Measurements from ENCODE around the gene OR6S1. TPM values are rescaled to one million over a fixed set of nuclear protein-coding genes. Genes with fewer than 3 reads are reported as not detected.

Gene OR6S1, protein sequence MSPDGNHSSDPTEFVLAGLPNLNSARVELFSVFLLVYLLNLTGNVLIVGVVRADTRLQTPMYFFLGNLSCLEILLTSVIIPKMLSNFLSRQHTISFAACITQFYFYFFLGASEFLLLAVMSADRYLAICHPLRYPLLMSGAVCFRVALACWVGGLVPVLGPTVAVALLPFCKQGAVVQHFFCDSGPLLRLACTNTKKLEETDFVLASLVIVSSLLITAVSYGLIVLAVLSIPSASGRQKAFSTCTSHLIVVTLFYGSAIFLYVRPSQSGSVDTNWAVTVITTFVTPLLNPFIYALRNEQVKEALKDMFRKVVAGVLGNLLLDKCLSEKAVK
- polyA plus RNA-seq (ENCODE audit: insufficient read length in 4 of 4), result not detected

DNA sequence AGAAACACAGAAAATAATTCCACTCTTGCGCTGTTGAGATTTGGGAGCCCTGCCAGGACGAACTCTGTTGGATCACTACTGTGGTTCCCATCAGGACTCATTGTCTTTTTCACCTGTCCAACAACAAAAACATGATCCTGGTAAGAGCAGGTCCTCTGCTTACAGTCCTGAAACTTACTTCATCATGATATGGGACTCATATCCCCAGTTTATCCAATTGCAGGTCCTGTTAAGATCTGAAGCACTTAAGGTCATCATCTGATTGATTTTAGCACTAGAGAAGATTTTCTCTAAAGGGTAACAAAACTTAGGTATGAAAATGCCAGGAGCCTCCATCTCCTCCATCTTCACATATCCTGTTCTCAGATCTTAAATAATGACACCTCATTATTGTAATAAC lies at the start of gene OR6S1:
TSS of gene OR6S1 (minus strand) at position 101 of the 400 bp plus-strand sequence. CDS start at position 101, 0 bp downstream.
- DNase-seq (ENCODE audit: low read depth in 4 of 4, low spot score in 3 of 4), result no peak

DNA sequence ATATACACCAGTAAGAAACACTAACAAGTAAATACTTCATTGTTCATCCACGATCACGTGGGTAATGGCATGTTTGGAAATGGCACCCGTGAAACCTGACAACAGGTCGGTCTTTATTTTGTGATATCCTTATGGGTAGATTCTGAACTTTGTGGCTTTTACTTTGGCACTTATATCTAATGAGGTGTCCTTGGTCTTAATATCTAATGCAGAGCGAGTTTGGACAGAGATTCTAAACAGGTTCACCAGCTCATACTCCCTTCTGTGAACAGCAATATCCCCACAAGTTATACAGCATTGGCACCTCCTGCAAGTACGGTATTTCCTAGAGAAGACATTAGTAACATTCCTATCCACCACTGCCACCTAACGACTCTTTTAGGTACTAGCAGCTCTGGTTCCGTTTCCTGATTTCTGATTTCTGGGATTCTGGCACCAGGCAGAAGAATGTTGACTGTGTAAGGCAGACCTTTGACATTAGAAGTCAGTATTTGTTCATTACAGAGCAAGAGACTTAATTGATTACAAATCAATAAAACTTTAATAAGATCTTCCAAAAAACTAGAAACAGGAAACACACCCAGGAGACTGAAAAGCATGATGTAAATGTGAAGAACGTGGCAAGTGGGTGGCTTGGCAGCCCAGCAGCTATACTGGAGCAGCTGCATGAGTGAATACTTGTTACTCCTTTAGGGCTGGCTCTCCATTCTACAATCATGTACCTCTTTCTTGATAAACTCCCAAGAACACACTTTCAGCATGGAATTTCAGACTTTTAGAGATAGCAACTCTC lies 49.6 kb upstream of the OR6S1 start:
- peak in 1 of 4 donors; percentile 51 for DNase-seq (ENCODE audit: low read depth in 4 of 4, low spot score in 3 of 4)

DNA sequence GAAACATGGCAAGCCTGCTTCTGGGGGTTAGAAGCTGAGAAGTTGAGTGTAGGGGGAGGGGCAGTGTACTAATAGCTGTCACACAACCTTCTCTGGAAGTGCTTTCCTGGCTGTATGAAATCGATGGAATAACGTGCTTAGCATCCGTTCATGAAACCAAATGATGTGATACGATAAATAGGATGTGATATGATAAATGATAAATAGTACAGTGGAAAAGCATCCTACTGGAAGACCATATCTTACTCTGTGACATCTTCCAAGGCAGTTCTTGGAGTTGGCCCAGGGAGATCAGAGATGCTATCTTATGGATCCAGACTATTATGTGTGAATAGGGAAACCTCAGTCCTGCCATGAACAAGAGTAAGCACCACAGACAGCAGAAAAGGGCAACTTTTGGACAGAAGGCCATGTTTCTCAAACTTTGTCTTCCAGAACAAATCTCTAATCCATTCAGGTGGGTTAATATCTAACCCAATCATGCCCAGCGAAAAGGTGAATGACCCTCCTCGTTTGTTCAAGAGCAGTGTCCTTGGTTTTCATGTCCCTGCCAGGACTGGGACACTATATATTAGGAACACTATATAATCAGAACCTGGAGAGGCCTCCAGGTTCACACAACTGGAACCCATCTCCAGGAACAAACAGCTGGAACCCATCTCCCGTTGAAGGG lies 46.8 kb upstream of the OR6S1 start, which contains the start of gene ANG:
TSS of gene ANG (plus strand) at position 598 of the 673 bp plus-strand sequence. CDS start 4,801 bp downstream, outside the sequence.
- no peak for DNase-seq (ENCODE audit: low read depth in 4 of 4, low spot score in 3 of 4)

DNA sequence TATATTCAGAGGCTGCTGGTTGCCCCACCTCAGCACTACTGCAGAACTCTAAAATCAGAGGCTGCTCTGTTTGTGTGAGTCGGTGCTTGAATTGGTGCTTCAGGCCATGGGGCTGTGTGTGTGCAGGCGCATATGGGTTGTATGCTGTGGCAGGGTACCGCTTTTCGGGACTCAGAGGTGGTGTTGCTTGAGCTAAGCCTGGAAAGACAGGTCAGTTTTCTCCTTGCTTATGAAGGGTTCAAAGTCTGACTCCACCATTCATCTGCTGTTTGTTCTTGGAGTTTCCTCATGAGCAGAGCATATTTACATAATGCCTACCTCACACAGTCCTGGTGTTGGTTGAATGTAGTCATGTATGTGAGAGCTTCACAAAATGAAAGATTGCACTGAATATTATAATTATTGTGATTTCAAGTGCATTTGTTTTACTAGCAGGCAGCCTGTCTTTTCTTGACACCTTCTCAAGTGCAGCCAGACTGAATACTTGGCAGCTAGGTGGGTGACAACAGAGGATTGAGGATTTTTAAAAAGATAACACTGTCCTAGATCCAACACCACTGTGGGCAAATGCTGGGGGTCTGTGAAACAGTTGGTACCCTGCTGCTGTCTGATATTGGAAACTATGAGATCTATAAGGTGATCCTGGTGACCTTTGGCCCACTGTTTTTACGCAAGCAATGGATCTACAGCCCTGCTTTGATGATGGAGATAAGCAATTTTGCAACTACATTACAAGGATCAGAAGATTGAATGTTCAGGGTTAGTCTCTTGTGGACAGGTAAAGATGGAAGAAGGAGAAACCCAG lies 46.1 kb upstream of the OR6S1 start:
- DNase-seq (ENCODE audit: low read depth in 4 of 4, low spot score in 3 of 4), result no peak

DNA sequence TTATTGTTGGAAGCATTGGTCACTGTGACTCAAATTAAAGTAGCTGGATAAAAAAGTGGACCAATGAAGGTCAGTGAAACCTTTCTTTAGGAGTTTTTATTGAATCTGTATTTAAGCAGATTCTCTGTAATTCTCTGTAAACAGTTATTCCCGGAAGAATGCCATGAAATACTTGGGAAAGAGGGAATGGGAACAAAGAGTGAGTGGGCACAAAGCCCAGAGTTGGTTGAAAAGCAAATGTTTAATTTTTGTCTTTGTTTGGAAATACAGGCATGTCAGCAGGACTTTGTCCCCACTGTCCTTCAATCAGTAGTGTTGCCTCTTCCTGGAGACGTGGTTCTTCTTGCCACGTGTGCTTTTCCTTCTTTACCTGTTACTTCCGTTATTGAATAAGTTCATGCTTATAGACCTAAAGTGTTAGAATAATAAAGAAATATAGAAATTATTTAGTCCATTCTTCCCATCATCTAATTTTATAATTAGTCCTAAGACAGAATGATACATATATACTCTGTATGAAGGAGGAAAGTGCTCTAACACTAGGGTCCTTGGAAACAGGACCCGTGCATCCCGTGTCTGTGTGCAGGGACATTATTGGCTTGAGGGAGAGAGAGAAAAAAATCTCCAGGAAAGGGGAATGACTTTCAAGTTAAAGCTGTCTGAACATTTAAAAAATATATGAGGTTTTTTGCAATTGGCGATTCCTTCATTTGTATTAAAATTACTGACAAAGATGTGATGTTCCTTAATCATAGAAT lies 45.1 kb upstream of the OR6S1 start:
- DNase-seq (ENCODE audit: low read depth in 4 of 4, low spot score in 3 of 4), result no peak

DNA sequence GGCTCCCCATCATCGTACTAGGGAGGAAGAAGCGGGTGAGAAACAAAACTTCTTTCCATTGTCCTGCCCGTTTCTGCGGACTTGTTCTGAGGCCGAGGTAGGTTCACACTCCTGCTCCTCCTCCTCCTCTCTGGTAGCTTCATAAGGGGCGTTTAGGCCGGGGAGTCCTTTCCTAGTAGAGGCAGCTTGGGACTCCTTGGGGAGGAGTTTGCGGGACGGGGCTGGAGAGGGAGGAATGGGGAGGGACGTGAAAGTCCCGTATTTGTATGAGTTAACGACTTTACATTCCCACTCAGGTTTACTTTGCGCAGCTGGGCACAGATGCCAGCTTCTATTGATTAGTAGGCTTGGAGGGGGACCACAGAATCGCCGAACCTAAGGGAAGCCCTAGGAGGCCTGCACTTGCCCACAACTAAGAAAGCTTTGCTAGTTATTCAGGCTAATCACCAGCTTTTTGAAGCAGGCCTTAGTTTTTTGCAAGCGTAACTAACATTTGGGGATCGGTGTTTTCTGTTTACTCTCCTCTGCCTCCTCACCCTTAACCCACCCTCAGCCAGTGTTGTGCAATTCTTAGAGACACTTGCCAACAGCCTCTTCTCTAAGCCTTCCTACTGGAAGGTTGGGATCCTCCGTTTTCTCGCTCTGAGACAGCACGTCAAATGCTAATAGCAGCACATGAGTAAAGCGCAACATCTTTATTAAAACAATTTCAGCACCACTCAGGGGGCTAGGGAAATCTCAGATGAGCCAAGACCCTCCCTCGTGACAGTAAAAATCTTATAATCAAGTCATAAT lies 43.4 kb upstream of the OR6S1 start:
- no peak for DNase-seq (ENCODE audit: low read depth in 4 of 4, low spot score in 3 of 4)

DNA sequence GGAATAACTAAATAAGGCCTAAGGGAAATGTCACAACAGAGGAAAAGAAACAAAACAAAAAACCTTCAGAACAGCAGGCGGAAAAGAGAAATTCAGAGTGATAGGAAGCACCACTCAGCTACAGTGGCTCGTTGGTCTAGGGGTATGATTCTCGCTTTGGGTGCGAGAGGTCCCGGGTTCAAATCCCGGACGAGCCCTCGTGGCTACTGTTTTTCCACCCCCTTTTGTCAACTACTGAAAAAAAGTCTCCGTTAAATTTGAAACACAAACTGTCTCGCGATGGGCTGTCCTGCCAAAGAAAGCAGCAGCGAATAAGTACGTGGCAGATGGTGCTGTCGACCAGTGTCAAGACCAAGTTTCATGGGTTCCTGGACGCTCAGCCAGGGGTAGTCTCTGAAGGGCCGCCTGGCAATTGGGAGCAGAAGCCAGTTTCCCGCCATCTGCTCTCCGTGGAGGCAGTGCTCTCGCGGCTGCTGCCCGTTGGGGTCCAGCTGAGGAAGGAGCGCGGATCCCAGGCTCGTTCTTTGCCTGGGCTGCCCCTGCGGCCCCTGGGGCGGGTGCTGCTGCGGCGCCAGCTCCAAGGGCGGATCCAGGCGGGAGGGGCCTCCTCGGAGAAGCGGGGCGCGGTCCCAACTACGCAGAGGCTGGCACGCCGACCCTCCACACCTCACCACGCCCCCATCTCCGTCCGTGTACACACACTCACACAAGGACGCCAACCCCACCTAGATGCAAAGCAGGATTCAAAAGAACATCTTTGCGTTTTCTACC lies 42.6 kb upstream of the OR6S1 start, which contains the start of gene RNASE4:
TSS of gene RNASE4 (plus strand) at position 670 of the 771 bp plus-strand sequence. CDS start 14,812 bp downstream, outside the sequence.
- peak; percentile 62 to 78 (median 67) for DNase-seq (ENCODE audit: low read depth in 4 of 4, low spot score in 3 of 4)

DNA sequence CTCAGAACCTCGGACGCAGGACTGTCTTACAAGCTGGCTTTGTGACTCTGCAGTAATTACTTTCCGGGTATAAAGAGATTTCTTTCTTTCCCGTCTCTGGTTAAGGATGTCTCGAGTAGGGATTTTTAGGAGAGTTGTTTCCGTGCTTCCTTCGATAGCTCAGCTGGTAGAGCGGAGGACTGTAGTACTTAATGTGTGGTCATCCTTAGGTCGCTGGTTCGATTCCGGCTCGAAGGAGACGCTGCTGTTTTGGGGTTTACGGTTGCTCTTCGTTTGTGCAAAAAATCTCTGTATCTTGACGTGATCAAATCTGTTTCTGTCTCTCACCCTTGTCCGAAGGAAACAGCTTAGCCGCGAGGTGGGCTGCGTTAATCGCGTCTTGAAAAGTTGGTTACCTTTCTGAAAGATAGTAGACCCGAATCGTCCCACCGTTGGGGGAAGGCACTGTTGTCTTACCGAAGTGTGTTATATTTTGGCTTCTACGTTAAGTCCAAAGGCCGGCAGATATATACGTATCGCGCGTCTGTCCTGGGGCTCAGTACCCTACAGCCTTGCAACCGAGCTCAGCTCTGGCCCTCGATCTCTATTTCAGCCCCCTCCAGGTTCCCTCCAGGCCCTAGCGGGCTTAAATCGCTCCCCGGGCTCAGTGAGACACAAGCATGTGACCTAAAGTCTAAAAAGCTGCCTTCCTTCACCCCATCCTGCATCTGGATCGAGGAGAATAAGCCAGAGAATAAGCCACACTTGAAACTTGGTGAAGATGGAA lies 41.8 kb upstream of the OR6S1 start:
- DNase-seq (ENCODE audit: low read depth in 4 of 4, low spot score in 3 of 4), result peak; percentile 80 to 86 (median 82)

DNA sequence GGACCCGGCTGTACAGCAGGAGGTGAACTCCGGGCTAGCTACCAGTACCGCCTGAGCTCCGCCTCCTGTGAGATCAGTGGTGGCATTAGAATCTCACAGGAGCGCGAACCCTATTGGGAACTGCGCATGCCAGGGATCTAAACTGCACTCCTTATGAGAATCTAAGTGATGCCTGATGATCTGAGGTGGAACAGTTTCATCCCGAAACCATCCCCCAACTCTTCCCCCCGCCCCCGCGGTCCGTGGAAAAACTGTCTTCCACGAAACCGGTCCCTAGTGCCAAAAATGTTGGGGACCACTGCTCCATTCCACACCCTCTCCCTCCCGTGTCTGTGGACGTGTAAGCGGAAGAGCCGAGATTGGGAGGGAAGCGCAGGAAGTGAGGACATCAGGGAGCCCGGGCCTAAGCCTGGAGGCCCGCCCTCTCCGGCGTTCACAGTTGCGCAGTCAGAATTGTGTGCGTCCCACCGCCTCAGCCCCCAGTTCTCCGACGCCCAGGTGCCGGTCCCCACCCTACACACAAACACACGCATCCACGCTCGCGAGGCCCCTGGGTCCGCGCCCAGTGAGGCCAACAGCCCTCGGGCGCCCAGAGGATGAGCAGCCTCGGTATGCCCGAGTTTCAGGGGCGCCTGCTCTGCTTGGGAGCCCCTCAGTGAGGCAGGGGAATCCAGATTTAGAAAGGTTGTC lies 41.1 kb upstream of the OR6S1 start:
- DNase-seq (ENCODE audit: low read depth in 4 of 4, low spot score in 3 of 4), result peak; percentile 86 to 92 (median 88)

DNA sequence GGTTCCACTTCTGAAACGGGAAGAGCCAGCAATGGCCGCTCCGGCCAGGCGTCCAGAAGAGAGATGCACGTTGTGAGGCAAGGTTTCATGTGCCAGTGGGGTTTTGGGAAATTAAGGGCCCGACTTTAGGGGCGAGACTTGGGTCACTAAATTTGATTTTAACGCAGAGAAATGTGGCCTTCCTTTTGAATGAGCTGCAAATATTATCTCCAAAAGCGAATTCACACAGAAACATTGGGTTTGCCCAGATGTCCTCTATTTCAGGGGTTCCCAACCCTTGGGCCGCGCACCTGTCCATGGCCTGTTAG lies 40.6 kb upstream of the OR6S1 start:
- no peak for DNase-seq (ENCODE audit: low read depth in 4 of 4, low spot score in 3 of 4)

DNA sequence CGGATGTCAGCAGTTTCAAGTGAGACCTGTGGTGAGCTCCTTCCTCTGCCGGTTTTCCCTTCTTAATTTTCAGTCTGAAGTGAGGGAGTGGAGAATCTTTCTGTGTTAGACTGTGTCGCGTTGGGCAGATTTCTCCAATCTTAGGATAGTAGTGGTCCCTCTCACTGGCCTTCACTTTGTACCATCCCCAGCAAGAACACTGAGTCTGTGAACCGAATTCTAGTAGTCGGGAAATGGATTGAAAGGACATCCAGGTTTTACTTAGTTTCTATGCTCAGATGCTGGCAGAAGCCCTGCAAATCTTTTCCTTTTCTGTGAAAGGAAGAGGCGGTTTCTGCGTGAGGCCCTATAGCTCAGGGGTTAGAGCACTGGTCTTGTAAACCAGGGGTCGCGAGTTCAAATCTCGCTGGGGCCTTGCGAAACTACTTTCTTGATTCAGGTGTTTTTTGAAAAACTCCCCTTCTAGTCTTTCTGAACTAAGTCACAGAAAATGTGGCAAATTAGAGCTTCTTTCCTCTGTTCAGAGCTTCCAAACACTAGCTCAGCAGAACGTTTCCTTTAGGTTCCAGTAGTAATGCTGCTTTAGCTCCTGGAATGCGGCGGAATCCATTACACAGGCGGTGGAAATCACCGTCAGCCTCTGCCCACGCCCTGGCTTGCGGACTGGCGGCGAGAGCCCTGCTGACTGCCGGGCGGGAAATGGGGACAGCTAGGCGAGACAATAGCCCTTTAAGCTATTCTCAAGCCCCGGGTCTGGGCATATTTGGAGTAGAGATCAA lies 40.0 kb upstream of the OR6S1 start:
- peak; percentile 75 to 86 (median 82) for DNase-seq (ENCODE audit: low read depth in 4 of 4, low spot score in 3 of 4)

DNA sequence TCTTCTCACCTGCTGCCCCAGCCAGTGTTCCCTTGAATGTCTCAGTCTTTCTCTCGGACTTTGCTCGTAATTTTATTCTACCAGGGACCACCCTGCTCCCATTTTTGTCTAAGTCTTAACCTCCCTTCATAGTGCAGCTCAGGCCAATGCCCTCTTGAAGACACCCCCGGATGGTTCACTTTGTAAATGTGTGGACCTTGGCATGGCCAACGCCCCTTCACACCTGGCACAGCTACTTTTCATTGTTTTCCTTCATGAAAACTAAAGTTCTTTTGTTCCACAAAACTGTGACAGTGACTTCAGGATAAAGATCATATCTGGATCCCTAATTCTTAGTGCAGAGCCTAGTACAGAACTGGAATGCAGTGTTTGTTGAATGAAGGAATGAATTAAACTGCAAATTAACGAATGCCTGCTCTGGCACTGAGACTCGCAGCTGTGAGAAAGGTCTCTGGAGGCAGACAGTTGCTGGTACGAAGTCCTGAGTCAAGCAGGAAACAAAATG lies 39.4 kb upstream of the OR6S1 start:
- no peak for DNase-seq (ENCODE audit: low read depth in 4 of 4, low spot score in 3 of 4)

DNA sequence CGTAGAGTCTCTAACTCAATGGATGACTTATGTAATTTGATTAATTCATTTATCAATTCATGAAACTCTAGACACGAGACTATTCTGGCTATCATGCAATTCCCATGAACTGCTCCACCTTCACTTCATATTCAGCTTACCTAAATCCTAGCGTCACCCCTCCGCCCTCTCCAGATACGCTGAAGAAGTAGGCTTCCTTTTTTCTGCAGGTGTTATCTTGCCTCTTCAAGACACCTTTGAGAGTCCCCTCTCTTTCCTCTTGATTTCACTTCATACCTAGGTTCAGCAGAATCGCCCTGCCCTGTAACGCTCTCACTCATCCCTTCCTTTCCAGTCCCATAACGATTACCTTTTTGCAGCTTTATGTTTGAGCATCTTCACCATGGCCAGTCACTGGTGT lies 38.9 kb upstream of the OR6S1 start:
- no peak for DNase-seq (ENCODE audit: low read depth in 4 of 4, low spot score in 3 of 4)

DNA sequence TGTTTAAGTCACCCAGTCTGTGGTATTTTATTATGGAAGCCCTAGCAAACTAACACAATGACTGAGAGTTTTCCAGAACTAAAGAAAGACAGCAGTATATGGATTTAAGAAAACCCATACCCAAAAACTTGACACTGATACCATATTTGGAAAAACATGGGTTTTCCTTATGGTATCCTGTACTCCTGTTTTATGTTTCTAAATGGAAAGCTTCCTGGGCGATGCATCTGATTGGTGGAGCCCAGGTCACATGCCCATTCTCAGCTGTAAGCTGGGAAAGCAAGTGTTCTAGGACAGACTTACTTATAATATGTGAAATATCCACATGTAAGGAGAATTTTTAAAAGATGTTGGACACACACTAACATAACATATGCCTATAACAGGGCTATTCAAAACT lies 38.4 kb upstream of the OR6S1 start:
- DNase-seq (ENCODE audit: low read depth in 4 of 4, low spot score in 3 of 4), result no peak

DNA sequence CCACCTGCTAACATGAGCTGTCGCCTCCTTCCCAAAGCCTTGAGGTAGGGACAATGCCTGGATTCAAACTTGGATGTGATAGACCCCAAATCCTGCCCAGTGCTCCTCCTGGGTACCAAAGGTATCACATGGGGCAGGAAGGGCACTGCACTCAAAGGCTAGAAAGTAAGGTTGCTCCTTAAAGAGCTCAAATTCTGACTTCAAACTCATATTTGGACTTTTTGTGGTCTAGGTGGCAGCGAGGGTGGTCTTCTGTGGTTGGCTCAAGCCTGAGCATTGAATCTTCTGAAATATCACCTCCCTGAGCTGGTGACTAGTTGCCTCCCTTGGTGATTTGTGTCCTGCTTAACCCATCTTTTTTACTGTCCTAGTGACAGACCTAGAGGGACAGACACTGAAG lies 34.6 kb upstream of the OR6S1 start:
- no peak for DNase-seq (ENCODE audit: low read depth in 4 of 4, low spot score in 3 of 4)

DNA sequence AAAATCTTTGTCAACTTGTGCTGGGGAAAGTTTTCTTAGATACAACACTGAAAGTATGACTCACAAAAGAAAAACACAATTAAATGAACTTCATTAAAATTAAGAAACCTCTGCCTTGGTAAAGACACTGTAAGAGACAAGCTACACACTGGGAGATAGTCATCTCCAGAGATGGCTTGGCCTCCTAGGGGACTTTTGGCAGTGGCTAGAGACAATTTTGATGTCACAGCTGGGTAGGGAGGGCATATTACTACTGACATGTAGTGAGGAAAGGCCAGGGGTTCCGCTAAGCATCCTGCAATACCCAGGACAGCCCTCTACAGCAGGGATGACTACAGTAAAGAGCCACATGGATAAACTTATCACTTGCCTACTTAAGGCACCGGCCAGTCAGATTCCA lies 34.2 kb upstream of the OR6S1 start:
- DNase-seq (ENCODE audit: low read depth in 4 of 4, low spot score in 3 of 4), result no peak

Measured in left renal pelvis (tissue), 4 donors.